LNCaP clone FGC (cell line): ENCODE measurements around the gene BCAR3.

Source experiments
- DNase-seq: peaks from one replicate; pipeline ENCODE4 v3.0.0-alpha.2; 2011; ENCODE audit warnings: low read depth
- H3K4me3 ChIP-seq: 2 replicates; pipeline ENCODE4 v1.5.1; 2011; ENCODE audit warnings: mild to moderate bottlenecking, low read depth, low read length, control low read depth
- TF ChIP-seq, protein P1 (sequence below): IDR thresholded peaks from 2 replicates; pipeline ENCODE4 v1.5.1; 2012; ENCODE audit warnings: mild to moderate bottlenecking; ENCODE audit not compliant: control insufficient read depth, insufficient read depth; ENCODE audit errors: extremely low read depth

Gene BCAR3

DNA sequence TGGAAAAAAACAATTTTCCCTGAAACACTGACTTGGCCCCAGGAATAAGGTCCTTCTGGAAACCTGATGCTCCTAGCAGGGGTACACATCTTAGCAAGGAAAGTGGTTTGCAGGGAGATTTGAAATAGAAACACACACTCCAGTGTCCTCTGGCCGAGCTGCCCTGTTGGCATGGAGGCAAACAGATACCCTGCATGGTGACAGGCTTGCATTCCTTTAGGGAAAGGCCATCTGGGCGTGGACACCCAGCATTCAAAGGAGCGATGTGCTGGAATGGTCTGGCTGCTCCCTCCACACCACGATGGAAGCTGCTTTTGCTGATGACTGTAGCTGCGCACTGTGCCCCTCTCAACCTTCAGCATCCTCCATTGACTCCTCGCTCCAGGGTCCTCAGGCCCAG lies 41.5 kb upstream of the BCAR3 start:
- TF ChIP-seq, protein P1, sequence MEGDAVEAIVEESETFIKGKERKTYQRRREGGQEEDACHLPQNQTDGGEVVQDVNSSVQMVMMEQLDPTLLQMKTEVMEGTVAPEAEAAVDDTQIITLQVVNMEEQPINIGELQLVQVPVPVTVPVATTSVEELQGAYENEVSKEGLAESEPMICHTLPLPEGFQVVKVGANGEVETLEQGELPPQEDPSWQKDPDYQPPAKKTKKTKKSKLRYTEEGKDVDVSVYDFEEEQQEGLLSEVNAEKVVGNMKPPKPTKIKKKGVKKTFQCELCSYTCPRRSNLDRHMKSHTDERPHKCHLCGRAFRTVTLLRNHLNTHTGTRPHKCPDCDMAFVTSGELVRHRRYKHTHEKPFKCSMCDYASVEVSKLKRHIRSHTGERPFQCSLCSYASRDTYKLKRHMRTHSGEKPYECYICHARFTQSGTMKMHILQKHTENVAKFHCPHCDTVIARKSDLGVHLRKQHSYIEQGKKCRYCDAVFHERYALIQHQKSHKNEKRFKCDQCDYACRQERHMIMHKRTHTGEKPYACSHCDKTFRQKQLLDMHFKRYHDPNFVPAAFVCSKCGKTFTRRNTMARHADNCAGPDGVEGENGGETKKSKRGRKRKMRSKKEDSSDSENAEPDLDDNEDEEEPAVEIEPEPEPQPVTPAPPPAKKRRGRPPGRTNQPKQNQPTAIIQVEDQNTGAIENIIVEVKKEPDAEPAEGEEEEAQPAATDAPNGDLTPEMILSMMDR, result no peak
- DNase-seq, result no peak
- no peak overlapping the region for H3K4me3 ChIP-seq

DNA sequence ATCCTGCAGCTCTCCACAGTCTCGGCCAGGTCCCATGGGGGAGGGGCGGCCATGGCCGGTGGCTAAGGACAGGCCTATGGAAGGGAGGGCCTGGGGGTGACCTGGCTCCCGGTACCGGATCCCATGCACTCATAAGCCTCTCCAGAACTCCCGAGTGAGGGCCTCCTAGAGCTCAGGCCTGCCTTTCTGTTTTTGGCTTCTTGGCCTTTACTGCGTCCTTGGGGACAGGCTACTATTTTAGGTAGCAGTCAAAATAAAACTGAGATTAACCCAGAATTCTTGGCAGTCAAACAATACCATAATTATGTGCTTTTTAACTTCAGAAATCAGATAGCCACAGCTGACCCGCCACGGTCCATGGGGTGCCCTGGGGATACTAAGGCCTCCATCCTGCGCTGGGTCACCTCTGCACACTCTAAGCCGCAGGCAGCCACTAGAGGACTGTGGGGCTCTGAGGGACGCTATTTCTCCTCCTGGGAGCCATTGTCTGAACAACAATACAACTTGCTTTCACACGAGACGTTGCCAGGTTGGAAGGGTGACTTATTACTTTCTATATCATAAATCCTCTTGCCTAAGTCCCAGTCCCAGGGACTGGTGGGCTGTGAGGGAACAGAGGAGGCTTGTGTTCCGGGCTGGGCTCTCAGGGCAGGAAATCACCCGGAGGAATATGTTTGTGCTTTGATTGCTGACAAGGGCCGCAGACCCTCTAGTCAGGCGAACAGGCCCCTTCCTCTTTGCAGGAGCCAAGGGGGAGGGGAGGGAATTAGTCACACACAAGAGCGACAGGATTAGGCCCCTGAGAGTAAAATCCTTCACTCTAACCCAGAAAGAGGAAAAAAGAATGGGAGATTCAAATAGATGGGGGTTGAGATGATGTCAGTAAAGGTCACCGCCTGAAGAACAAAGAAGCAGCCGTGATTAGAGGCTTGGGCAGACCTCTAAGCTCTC lies 40.7 kb upstream of the BCAR3 start:
- no peak overlapping the region for H3K4me3 ChIP-seq
- DNase-seq, result no peak
- TF ChIP-seq, protein P1, result no peak

DNA sequence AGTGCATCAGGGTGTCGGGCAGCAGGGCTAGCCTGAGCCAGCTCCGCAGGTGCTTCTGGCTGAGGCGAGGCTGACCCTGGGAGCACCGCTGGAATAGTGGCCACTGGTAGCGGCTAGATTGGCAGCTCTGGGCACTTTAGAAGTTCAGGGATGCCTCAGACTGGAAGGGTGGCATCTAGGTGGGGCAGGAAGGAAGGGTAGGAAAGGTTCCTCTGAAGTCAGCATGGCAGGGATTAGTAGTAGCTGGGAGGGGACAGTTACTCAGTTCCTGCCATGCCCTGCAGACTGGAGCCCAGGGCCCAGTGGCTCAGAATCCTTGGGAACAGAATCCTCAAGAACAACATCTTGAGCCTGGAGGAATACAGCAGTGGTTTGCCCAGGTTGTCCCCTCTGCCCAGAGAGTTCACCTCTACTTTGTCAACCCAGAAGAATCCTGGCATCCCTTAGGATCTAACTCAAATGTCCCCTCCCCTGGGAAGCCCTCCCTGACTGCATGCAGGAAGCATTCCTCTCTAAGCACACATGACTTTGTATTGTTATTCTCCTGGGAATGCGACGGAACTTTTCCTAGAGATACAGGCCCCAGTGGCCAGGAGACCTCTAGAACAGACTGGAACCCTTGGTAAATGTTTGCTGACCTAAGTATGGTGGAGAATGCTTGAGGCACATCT lies 39.5 kb upstream of the BCAR3 start:
- TF ChIP-seq, protein P1, result no peak
- no peak for DNase-seq
- H3K4me3 ChIP-seq, result no peak overlapping the region

GRCh38 chr1:93717640-93718039 lies 36.0 kb upstream of the BCAR3 start:
- H3K4me3 ChIP-seq, result no peak overlapping the region
- no peak for DNase-seq
- TF ChIP-seq, protein P1, result no peak

DNA sequence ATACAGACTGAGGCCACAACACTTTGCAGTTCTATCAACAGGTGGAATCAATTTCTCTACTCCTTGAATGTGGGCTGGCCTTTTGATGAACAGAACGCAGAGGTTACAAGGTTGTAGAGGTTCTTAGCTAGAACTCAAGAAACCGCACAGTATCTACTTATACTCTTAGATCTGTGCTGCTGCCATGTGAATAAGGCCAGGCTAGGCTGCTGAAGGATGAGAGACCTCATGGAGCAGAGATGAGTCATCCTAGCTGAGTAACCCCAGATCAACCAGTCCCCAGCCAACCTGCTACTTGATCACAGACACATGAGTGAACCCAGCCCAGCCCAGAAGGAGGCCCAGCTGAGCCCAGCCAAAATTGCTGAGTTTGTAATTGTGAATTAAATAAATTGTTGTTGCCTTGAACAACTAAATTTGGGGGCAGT lies 35.3 kb upstream of the BCAR3 start:
- no peak overlapping the region for H3K4me3 ChIP-seq
- TF ChIP-seq, protein P1, result no peak
- no peak for DNase-seq

DNA sequence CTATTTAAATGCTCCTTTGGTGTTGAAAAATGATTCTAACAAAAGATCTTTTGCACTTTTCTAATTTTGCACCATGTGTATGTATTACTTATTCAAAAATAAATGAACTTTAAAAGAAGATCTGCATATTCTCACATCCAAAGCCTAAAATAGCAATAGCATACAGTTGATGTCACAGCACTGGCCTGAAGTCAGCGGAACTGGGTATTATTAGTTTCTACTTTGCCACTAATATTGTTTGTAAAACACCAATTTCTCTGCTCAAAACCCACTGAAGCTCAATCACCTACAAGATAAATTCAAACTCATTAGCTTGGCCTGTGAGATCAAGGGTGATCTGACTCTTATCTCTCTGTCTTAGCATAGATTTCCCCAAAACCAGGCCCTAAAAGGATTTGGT lies 34.5 kb upstream of the BCAR3 start:
- TF ChIP-seq, protein P1, result no peak
- H3K4me3 ChIP-seq, result no peak overlapping the region
- DNase-seq, result no peak
